ENCODE results near the gene DNAH8.
"Not testable (repeated sequence)": the region's sequence is repeated elsewhere in the genome, so short reads cannot be mapped to it uniquely, and the experiment has no call there.

Gene DNAH8

GRCh38 chr6:38699702-38700101 is 15.4 kb upstream of the DNAH8 start:
- DNase-seq = not testable (repeated sequence)

- no peak for DNase-seq
Observed at GRCh38 chr6:38701551-38701950, 13.6 kb upstream of the DNAH8 start.

- DNase-seq = peak; percentile 97 to 99
Observed at GRCh38 chr6:38702558-38703397, 12.3 kb upstream of the DNAH8 start, which contains the start of gene GLO1. GLO1 (minus strand) TSS chr6:38703145; CDS start chr6:38703054, 91 bp downstream.

- DNase-seq = no peak
Observed at GRCh38 chr6:38703949-38704590, 11.0 kb upstream of the DNAH8 start.

- DNase-seq = no peak
Observed at GRCh38 chr6:38705924-38706323, 9.2 kb upstream of the DNAH8 start.

GRCh38 chr6:38708496-38708895 is 6.6 kb upstream of the DNAH8 start:
- no peak for DNase-seq

- DNase-seq = no peak
Observed at GRCh38 chr6:38713812-38714211, 1.3 kb upstream of the DNAH8 start.

GRCh38 chr6:38714239-38715015 is 684 bp upstream of the DNAH8 start:
- no peak for DNase-seq

- DNase-seq = no peak
Observed at GRCh38 chr6:38716825-38717224, 1.7 kb downstream of the DNAH8 start.

- no peak for DNase-seq
Observed at GRCh38 chr6:38719358-38719757, 4.2 kb downstream of the DNAH8 start.

GRCh38 chr6:38720295-38720694 is 5.2 kb downstream of the DNAH8 start:
- DNase-seq = no peak

- DNase-seq = no peak
Observed at GRCh38 chr6:38722038-38722437, 6.9 kb downstream of the DNAH8 start.

GRCh38 chr6:38722727-38723334 is 7.7 kb downstream of the DNAH8 start:
- no peak for DNase-seq

- DNase-seq = no peak
Observed at GRCh38 chr6:38723783-38724182, 8.7 kb downstream of the DNAH8 start.

- DNase-seq = no peak
Observed at GRCh38 chr6:38724343-38724742, 9.2 kb downstream of the DNAH8 start.

GRCh38 chr6:38725414-38726183 is 10.5 kb downstream of the DNAH8 start:
- no peak for DNase-seq

GRCh38 chr6:38728203-38728602 is 13.1 kb downstream of the DNAH8 start:
- DNase-seq = no peak

- DNase-seq = no peak
Observed at GRCh38 chr6:38730140-38730862, 15.2 kb downstream of the DNAH8 start.

GRCh38 chr6:38736951-38737350 is 21.8 kb downstream of the DNAH8 start:
- no peak for DNase-seq

- no peak for DNase-seq
Observed at GRCh38 chr6:38738261-38738660, 23.1 kb downstream of the DNAH8 start.

- no peak for DNase-seq
Observed at GRCh38 chr6:38739532-38739931, 24.4 kb downstream of the DNAH8 start.

- no peak for DNase-seq
Observed at GRCh38 chr6:38749473-38749872, 34.4 kb downstream of the DNAH8 start.
